Measurements from ENCODE around the gene OTOGL.

The OTOGL gene

DNA sequence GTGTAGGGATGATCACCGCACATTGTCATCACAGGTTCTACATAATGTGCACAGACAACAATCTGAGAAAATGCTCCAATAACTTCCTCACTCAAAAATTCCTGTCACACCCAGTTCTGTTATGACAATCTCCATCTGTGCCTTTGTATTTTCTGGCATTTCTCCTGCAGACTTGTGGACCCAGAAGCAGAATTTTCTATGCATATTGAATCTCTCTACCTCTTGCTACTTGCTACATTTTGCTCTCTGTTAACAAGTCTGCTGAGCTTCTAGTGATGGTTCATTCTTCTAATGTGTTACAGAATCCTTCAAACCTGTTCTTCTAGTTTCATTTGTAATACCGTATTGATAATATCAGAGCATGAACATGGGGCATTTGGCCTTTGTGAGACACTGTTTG is 216.9 kb downstream of the OTOGL start:
- TF ChIP-seq, protein P1, sequence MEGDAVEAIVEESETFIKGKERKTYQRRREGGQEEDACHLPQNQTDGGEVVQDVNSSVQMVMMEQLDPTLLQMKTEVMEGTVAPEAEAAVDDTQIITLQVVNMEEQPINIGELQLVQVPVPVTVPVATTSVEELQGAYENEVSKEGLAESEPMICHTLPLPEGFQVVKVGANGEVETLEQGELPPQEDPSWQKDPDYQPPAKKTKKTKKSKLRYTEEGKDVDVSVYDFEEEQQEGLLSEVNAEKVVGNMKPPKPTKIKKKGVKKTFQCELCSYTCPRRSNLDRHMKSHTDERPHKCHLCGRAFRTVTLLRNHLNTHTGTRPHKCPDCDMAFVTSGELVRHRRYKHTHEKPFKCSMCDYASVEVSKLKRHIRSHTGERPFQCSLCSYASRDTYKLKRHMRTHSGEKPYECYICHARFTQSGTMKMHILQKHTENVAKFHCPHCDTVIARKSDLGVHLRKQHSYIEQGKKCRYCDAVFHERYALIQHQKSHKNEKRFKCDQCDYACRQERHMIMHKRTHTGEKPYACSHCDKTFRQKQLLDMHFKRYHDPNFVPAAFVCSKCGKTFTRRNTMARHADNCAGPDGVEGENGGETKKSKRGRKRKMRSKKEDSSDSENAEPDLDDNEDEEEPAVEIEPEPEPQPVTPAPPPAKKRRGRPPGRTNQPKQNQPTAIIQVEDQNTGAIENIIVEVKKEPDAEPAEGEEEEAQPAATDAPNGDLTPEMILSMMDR (IDR thresholded peaks at IDR 0.05; ENCODE audit: insufficient read depth, missing control alignments) = no peak
- no peak for FAIRE-seq
- no peak for DNase-seq (ENCODE audit: insufficient read length, low spot score)

DNA sequence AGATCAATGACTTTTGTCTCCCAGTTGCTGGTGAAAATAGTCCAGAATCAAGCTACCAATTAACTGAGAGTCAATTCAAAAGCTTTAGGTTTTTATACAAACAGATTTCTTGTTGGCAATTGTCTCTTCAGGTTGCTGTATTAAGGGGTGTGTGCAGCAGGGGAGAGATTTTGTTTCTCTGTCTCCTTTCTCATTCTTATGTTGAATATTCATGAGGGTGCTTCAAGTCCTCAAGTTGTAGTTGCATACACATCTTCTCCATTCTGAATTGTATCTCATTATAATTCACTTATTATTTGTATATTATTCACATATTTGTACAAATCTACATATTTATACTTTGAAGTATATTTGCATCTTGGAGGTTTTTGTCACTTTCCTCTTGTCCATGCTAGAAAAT is 218.0 kb downstream of the OTOGL start:
- DNase-seq (ENCODE audit: insufficient read length, low spot score) (no peak), FAIRE-seq (no peak)
- TF ChIP-seq, protein P1 (IDR thresholded peaks at IDR 0.05; ENCODE audit: insufficient read depth, missing control alignments) = no peak

DNA sequence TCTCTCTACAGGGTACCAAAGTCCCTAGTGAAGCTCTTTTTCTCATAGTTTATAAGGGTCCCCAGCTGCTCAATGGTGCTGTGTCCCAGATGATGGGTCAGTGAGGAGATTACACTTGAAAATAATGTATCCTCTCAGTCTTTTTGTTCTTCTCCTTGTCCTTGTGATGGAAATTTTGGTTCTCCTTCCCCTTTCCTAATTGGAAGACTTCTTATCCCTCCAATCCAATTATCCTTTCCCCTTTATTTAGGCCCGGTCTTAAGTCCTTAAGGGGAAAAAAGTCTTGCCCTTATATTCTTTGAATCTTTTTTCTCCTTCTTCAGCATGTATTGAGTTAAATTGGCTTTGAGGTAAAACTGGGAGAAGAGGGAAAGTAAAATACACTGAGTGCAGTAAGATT is 218.6 kb downstream of the OTOGL start:
- DNase-seq (ENCODE audit: insufficient read length, low spot score) = no peak
- no peak for FAIRE-seq
- TF ChIP-seq, protein P1 (IDR thresholded peaks at IDR 0.05; ENCODE audit: insufficient read depth, missing control alignments) = no peak

DNA sequence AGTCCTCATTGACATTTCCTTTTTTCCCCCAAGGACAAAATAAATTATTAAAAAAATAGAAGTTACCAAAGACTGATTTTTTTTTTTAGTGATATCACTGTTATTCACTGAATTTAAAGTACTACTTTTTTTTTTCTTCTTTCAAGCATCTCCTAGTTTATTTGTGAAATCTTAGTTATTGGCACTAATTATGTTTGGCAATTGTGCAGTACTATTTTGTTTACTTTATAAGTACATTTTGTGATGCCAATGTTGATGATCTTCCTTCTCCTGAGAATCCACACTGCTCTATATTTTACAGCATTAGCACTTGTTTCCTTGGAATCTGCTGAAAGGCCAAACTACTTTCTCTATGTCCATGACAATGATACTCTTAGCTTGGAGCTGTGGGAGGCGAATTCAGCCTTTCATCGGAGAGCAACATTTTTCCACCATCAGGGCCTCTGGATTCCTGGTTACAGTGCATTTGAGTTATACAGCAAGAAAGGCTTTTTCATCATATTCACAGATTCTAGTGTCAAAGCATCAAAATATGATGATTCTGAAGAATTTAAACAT is 220.9 kb downstream of the OTOGL start:
- TF ChIP-seq, protein P1 (IDR thresholded peaks at IDR 0.05; ENCODE audit: insufficient read depth, missing control alignments) = no peak
- DNase-seq (ENCODE audit: insufficient read length, low spot score) = no peak
- no peak for FAIRE-seq

DNA sequence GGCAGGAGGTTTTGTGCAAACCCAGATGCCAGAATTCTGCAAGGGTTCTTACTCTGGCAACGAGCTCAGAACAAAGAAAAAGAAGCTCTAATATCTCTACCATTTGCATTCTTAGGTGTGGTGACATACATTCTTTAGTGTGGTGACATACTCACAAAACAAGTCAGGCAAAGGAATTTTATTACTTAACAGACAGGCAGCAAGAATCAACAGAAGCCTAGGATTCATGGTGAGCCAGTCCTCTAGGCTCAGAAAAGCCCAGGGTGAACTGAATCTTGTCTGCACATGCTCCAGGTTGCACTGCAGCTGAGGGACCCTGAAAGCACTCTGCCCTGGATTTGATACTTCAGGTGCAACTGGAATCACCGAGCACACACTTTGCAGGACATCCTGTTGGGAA is 222.3 kb downstream of the OTOGL start:
- TF ChIP-seq, protein P1 (IDR thresholded peaks at IDR 0.05; ENCODE audit: insufficient read depth, missing control alignments) = no peak
- no peak for DNase-seq (ENCODE audit: insufficient read length, low spot score)
- no peak for FAIRE-seq

DNA sequence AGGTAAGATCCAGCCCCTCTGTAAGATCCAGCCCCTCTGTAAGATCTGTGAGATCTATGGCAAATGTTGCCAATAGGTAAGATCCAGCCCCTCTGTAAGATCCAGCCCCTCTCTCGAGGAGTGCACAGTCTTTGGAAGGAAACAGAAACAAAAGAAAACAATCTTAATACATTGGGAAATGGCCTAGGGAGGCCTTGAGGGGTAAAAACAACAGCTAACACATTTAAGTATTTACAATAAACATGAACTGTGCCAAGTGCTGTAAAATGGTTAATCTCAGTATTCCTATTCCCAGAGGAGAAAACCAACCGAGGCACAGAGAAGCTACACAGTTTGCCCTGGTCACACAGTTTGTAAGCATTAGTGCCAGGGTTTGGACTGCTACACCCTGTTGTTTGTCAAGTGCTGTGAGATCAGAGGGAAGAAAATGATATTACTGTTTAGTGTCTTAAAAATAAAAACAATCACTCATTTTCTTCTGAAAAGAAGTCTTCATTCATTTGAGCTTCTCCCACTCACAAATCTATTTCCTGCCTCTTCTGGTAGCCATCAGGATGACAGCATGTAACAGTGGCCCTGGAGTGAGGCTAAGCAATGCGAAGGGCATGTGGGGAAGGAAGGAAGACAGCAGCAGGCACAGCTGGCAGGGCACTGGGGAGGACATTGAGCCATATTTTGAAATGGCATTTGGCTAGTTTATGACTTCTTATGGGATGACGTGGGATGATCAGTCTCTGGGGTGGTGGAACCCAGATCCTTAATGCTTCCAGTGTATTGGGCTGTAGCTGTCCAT is 226.0 kb downstream of the OTOGL start:
- TF ChIP-seq, protein P1 (IDR thresholded peaks at IDR 0.05; ENCODE audit: insufficient read depth, missing control alignments) = no peak
- DNase-seq (ENCODE audit: insufficient read length, low spot score) (no peak), FAIRE-seq (no peak)

DNA sequence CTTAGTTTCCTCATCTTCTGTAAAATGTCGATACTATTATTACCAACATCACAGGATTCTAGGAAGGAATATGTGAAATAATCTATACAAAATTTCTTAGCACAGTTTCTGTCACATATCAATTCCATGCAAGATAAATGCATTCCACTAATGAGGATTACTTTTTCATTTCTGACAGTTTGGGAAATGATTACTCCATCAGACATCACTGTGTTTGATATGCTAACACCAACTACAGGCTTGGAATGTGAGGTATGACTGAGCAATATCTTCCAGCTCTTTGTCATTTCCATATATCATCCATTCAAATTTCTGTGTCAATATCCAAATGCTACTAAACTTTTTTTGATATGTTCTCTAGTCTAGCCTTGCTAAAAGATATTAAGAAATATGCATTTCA is 233.5 kb downstream of the OTOGL start:
- DNase-seq (ENCODE audit: insufficient read length, low spot score) (no peak), FAIRE-seq (no peak)
- TF ChIP-seq, protein P1 (IDR thresholded peaks at IDR 0.05; ENCODE audit: insufficient read depth, missing control alignments) = no peak

All from D721Med (cell line).